HepG2 (cell line): Measurements from ENCODE around the gene NEURL3. TPM values are rescaled to one million over a fixed set of nuclear protein-coding genes. Genes with fewer than 3 reads are reported as not detected.

Experiments used
- ATF2 ChIP-seq: sonication (generic); formaldehyde crosslinking; IDR thresholded peaks from 2 replicates; pipeline ENCODE4 v1.4.0; 2020; ENCODE audit warnings: missing genetic modification reagents
- ETV5 ChIP-seq: IDR thresholded peaks from 2 replicates; pipeline ENCODE4 v1.6.1; 2018; ENCODE audit warnings: missing biosample characterization, missing genetic modification reagents, inconsistent platforms, borderline replicate concordance
- FOSL2 ChIP-seq: sonication (generic); formaldehyde crosslinking; IDR thresholded peaks from 2 replicates; pipeline ENCODE4 v1.4.0; 2020; ENCODE audit warnings: missing genetic modification reagents
- HNRNPL ChIP-seq: fragments of 200-400 bp; formaldehyde crosslinking; IDR thresholded peaks from 2 replicates; pipeline ENCODE4 v1.6.1; 2017; ENCODE audit warnings: mild to moderate bottlenecking, low read depth, low read length
- ISL2 ChIP-seq: sonication (generic); formaldehyde crosslinking; IDR thresholded peaks from 2 replicates; pipeline ENCODE4 v1.5.0; 2020; ENCODE audit warnings: missing genetic modification reagents
- MAZ ChIP-seq, 2 experiments: sonication (generic) in 1 of 2; formaldehyde crosslinking in 1 of 2; IDR thresholded peaks; 2 replicates each; pipeline versions ENCODE4 v1.5.0 to v1.6.1; 2012 to 2020; ENCODE audit warnings: low read depth in 2 of 2, mild to moderate bottlenecking in 2 of 2, borderline replicate concordance in 1 of 2, improper control_type of control experiment in 1 of 2, low read length in 1 of 2, missing genetic modification reagents in 1 of 2, moderate library complexity in 1 of 2
- NFKB2 ChIP-seq: sonication (generic); formaldehyde crosslinking; IDR thresholded peaks from 2 replicates; pipeline ENCODE4 v1.4.0; 2020; ENCODE audit warnings: missing genetic modification reagents, borderline replicate concordance
- RELA ChIP-seq: sonication (generic); formaldehyde crosslinking; IDR thresholded peaks from 2 replicates; pipeline ENCODE4 v1.4.0; 2020; ENCODE audit warnings: missing genetic modification reagents
- REPIN1 ChIP-seq: sonication (generic); formaldehyde crosslinking; IDR thresholded peaks from 2 replicates; pipeline ENCODE4 v1.8.0; 2022; ENCODE audit warnings: missing genetic modification reagents, low read depth, mild to moderate bottlenecking, borderline replicate concordance
- RNF2 ChIP-seq: fragments of 450-650 bp; conservative IDR thresholded peaks from 2 replicates; pipeline ENCODE4 v1.6.1; 2016; ENCODE audit warnings: low read depth
- SNRNP70 ChIP-seq: fragments of 200-400 bp; formaldehyde crosslinking; IDR thresholded peaks from 2 replicates; pipeline ENCODE4 v1.6.1; 2017; ENCODE audit warnings: mild to moderate bottlenecking, low read depth, low read length, moderate library complexity
- SP140L ChIP-seq: sonication (generic); formaldehyde crosslinking; IDR thresholded peaks from 2 replicates; pipeline ENCODE4 v1.4.0; 2020; ENCODE audit warnings: missing genetic modification reagents, borderline replicate concordance
- ZBTB20 ChIP-seq: sonication (generic); formaldehyde crosslinking; IDR thresholded peaks from 2 replicates; pipeline ENCODE4 v1.8.1; 2023; ENCODE audit warnings: missing genetic modification reagents, low read depth, mild to moderate bottlenecking, borderline replicate concordance
- ZBTB38 ChIP-seq: sonication (generic); formaldehyde crosslinking; IDR thresholded peaks from 2 replicates; pipeline ENCODE4 v1.5.1; 2020; ENCODE audit warnings: mild to moderate bottlenecking, missing genetic modification reagents
- ZFP82 ChIP-seq: sonication (generic); formaldehyde crosslinking; IDR thresholded peaks from 2 replicates; pipeline ENCODE4 v1.5.1; 2020; ENCODE audit warnings: mild to moderate bottlenecking, missing genetic modification reagents, borderline replicate concordance
- ZFX ChIP-seq: sonication (generic); formaldehyde crosslinking; IDR thresholded peaks from 2 replicates; pipeline ENCODE4 v1.4.0; 2020; ENCODE audit warnings: mild to moderate bottlenecking, low read depth, missing genetic modification reagents, moderate library complexity
- ZMYM3 ChIP-seq: sonication (generic); formaldehyde crosslinking; IDR thresholded peaks from 2 replicates; pipeline ENCODE4 v1.5.1; 2020; ENCODE audit warnings: mild to moderate bottlenecking, missing genetic modification reagents
- ZNF333 ChIP-seq: sonication (generic); formaldehyde crosslinking; IDR thresholded peaks from 2 replicates; pipeline ENCODE4 v1.4.0; 2020; ENCODE audit warnings: mild to moderate bottlenecking, missing genetic modification reagents, borderline replicate concordance
- ZNF549 ChIP-seq: sonication (generic); formaldehyde crosslinking; IDR thresholded peaks from 2 replicates; pipeline ENCODE4 v1.5.0; 2020; ENCODE audit warnings: missing genetic modification reagents
- ZNF709 ChIP-seq: sonication (generic); formaldehyde crosslinking; IDR thresholded peaks from 2 replicates; pipeline ENCODE4 v1.5.0; 2020; ENCODE audit warnings: mild to moderate bottlenecking, missing genetic modification reagents
- ZNF883 ChIP-seq: sonication (generic); formaldehyde crosslinking; IDR thresholded peaks from 2 replicates; pipeline ENCODE4 v1.5.1; 2020; ENCODE audit warnings: mild to moderate bottlenecking, missing genetic modification reagents; ENCODE audit errors: not compliant biosample characterization
- ZNF891 ChIP-seq: sonication (generic); formaldehyde crosslinking; IDR thresholded peaks from 2 replicates; pipeline ENCODE4 v1.5.0; 2020; ENCODE audit warnings: mild to moderate bottlenecking, missing genetic modification reagents
- polyA plus RNA-seq, 8 experiments: library from polyadenylated mRNA; depleted of rRNA in 3 of 8; stranded (reverse) in 7 of 8; unstranded in 1 of 8; fragments of >200 nt; fragmentation: Illumina TruSeq in 4 of 8; extraction: Trizol in 4 of 8; gene quantifications; 2 replicates each; pipeline versions ENCODE4 v1.2.1 to v1.2.3, GENCODE V29; 2011 to 2016; ENCODE audit warnings: low read depth in 4 of 8, missing spikeins in 1 of 8, mixed read lengths in 1 of 8; ENCODE audit not compliant: insufficient read depth in 1 of 8
- total RNA-seq, 5 experiments: library from RNA; depleted of rRNA; stranded (reverse); fragments of >200 nt; fragmentation: Illumina TruSeq; extraction: Trizol; gene quantifications; 2 replicates each; pipeline ENCODE4 v1.2.3, GENCODE V29; 2016; ENCODE audit warnings: low read depth in 1 of 5
- TF ChIP-seq, protein P1 (sequence below): sonication (generic); formaldehyde crosslinking; IDR thresholded peaks from 2 replicates; pipeline ENCODE4 v1.4.0; 2020; ENCODE audit warnings: missing genetic modification reagents
- TF ChIP-seq, protein P2 (sequence below): sonication (generic); formaldehyde crosslinking; IDR thresholded peaks from 2 replicates; pipeline ENCODE4 v1.4.0; 2020; ENCODE audit warnings: missing genetic modification reagents, mild to moderate bottlenecking, borderline replicate concordance

The NEURL3 gene
- total and polyA plus RNA-seq, 2 of the 13 experiments (the other 11 are each of a cell fraction or from before 2014, with no cell fraction given) = 0.16 to 1.2 TPM

- TF ChIP-seq HNRNPL (peak; percentile 99), ZFX (CRISPR knock-in tag) (peak; percentile 79), ZNF333 (CRISPR knock-in tag) (no peak), RNF2 (no peak), ISL2 (peak; percentile 14; the same call in 1 of the 2 replicates), SNRNP70 (no peak), ZFP82 (CRISPR knock-in tag) (no peak), ZMYM3 (CRISPR knock-in tag) (peak; percentile 12; the same call in 1 of the 2 replicates), ETV5 (CRISPR knock-in tag) (peak; percentile 70), SP140L (CRISPR knock-in tag) (no peak), ZNF883 (CRISPR knock-in tag) (no peak), RELA (no peak), MAZ (IDR thresholded peaks at IDR 0.05; ENCODE audit: borderline replicate concordance, low read depth, low read length) (no peak), MAZ (CRISPR knock-in tag; IDR thresholded peaks at IDR 0.05; ENCODE audit: low read depth) (no peak), ZNF709 (CRISPR knock-in tag) (no peak), NFKB2 (CRISPR knock-in tag) (no peak; the same call in 1 of the 2 replicates), ZBTB20 (CRISPR knock-in tag) (peak; percentile 33; the same call in 1 of the 2 replicates), ZNF549 (no peak), ATF2 (CRISPR knock-in tag) (0 out of 2 replicates have a peak, but pooled peaks have one; percentile 51), FOSL2 (CRISPR knock-in tag) (peak; percentile 47), ZNF891 (peak; percentile 21; the same call in 1 of the 2 replicates), ZBTB38 (CRISPR knock-in tag) (no peak; the same call in 1 of the 2 replicates), REPIN1 (CRISPR knock-in tag) (no peak; the same call in 1 of the 2 replicates)
- TF ChIP-seq, protein P1, sequence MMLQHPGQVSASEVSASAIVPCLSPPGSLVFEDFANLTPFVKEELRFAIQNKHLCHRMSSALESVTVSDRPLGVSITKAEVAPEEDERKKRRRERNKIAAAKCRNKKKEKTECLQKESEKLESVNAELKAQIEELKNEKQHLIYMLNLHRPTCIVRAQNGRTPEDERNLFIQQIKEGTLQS (CRISPR knock-in tag) = 0 out of 2 replicates have a peak, but pooled peaks have one; percentile 31
- TF ChIP-seq, protein P2, sequence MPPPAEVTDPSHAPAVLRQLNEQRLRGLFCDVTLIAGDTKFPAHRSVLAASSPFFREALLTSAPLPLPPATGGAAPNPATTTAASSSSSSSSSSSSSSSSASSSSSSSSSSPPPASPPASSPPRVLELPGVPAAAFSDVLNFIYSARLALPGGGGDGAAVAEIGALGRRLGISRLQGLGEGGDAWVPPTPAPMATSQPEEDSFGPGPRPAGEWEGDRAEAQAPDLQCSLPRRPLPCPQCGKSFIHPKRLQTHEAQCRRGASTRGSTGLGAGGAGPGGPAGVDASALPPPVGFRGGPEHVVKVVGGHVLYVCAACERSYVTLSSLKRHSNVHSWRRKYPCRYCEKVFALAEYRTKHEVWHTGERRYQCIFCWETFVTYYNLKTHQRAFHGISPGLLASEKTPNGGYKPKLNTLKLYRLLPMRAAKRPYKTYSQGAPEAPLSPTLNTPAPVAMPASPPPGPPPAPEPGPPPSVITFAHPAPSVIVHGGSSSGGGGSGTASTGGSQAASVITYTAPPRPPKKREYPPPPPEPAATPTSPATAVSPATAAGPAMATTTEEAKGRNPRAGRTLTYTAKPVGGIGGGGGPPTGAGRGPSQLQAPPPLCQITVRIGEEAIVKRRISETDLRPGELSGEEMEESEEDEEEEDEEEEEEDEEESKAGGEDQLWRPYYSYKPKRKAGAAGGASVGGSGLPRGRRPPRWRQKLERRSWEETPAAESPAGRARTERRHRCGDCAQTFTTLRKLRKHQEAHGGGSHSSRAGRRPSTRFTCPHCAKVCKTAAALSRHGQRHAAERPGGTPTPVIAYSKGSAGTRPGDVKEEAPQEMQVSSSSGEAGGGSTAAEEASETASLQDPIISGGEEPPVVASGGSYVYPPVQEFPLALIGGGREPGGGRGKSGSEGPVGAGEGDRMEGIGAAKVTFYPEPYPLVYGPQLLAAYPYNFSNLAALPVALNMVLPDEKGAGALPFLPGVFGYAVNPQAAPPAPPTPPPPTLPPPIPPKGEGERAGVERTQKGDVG = peak; percentile 70; the same call in 1 of the 2 replicates
Observed at GRCh38 chr2:96554293-96555145, 49.4 kb upstream of the NEURL3 start (continued).
